HG03175 (cell line): ENCODE data around the gene AMMECR1.
A peak's percentile ranks its signal among the peaks of the same experiment; 100 is the strongest.

Experiments used
- ATAC-seq: cut with Tn5 transposase; IDR thresholded peaks from one replicate; pipeline ENCODE4 v1.9.1; 2021; ENCODE audit warnings: mild to moderate bottlenecking, moderate library complexity; ENCODE audit not compliant: unreplicated experiment

Gene AMMECR1

DNA sequence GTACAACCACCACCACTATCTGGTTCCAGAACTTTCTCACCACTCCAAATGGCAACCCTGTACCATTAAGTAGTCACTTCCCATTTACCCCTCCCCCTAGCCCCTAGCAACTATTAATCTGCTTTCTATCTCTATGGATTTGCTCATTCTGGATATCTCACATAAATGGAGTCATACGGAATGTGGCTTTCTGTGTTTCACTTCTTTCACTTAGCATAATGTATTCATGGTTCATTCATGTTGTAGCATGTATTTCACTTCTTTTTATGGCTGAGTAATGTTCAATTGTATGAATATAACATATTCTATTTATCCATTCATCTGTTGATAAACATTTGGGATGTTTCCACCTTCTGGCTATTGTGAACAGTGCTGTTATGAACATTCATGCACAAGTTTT, 104.7 kb downstream of the AMMECR1 start:
- ATAC-seq = no peak

DNA sequence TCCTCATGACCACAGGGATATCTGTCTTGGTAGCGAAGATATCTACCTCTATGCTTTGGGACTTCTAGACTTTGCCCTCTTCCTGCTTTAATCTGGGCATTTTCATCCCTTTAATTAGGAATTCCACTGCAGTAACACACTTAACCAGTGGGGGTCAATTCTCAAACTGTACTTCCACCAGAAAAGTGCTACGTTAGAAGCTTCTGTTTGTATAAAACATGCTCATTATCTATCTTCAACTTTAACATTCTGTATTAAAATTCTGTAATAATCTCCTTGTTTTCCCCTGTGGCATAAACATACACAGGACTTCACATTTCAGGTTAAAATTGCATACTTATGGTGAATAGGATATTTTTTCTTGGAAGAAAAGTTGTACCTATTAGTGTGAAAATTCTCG, 105.6 kb downstream of the AMMECR1 start:
- no peak for ATAC-seq

DNA sequence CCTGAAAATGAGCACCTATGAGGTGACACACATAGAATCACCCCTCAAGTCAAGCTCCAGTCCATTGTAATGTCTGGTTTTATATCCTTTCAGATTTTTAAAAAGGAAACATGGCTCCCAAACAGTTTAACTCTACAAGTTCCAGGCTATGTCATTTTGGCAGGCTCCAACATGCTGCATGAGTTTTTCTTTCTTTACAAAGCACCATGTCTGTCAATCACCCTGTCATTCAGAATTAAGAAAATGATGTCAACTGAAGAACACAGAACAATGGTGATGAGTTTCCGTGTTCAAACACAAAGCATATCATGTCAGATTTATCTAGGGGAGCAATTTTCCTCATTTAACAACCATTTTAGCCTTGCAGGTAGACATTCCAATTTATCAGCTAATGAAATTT, 106.5 kb downstream of the AMMECR1 start:
- no peak for ATAC-seq

DNA sequence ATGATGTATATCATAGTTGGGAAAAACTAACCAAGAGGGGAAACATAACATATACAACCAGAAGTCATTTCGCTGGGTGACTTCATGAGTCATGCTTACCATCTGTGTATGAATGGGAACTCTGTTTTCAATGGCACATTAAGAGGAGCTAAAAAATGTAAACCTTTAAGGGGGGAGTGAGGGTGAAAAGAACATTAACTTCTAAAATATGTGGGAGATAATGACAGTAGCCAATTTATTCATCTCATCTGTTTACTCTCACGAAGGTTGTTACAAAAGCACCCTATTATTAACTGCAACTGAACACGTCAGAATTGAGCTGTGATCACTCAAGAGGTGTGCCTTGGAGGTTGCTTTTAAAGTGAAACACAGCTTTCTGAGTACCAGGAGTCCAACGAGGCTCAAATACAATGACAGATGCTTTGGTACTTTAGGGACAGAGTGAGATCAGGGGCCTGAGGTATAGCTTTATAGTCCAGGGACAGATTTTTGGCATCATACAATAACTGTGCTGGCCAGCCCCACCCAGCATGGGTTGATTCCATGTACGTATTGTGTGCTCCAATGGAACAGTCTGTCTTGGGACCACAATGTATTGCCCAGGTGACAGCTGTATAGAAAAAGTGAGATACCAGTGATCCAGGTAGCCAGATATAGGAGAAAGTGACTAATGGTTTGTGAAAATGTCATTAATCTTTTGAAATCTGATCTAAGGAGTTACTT, 107.3 kb downstream of the AMMECR1 start:
- no peak for ATAC-seq

DNA sequence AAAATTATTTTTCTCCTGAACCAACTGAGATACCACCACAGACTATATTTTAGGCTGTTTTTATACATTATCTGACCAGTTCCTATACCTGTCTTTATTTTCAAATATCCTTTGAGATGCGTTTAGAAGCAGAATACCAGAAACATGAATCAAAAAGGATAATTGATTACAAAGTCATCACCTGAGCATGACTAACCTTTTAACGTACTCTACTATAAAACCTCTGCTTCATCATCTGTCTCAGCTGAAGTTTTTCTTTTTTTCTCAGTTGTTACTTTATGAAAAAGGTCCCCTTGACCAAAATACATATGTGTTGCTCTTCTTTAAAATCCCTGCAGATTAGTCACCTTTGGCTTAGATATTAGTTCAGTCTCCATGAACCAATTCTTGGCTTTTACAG, 109.8 kb downstream of the AMMECR1 start:
- no peak for ATAC-seq

DNA sequence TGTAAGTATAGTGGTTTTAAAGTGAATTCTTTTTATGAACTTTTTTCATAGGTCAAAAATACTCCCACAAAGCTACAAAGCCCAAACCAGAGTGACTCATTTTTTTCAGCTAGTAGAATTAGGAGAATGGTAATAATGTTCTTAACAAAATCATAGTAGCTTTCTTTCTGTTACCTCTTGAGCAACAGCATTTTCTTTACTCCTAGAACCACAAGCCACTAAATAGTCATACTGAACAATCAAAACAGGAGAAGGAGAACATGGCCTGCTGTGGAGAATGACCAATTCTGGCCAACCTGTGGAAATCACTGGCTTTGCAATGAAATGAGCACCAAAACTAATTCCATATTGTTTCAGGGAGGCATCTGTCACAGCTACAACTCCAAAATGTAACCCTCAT, 112.9 kb downstream of the AMMECR1 start:
- no peak for ATAC-seq

DNA sequence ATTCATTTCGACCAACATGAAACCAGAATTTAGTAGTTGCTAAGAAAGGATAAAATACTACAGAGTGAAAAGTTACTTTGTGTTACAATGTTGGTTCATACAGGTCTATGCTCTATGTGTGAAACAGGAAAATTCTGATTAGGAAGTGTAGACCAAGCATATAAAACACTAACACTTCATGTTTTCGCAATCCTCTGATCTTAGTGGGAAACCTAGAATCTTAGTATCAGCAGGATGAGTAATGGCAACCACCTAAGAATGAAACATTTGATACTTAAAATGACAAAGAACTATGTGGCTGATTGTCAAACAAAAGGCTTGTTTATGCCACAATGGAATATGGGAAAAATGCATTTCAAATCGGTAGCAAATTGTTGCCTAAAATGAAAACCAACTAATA, 116.1 kb downstream of the AMMECR1 start:
- ATAC-seq = no peak

DNA sequence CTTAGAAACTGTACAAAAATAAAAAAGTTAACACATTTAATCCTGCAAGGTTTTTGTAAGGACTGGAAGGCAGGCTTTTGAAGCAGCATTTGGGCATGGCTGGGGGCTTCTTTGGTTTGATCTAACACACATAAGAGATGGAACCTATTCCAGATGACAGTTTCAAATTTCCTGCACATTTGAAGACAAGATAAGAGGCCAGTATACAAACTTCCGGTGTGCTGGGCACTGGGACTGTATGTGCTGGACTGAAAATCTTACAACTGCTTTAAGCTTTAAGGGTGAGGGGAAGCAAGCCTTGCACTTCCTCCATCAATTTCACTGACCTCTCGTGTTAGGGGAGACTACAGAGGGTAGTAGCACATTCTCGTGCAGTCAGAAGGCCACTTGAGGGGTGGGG, 122.9 kb downstream of the AMMECR1 start:
- no peak for ATAC-seq

DNA sequence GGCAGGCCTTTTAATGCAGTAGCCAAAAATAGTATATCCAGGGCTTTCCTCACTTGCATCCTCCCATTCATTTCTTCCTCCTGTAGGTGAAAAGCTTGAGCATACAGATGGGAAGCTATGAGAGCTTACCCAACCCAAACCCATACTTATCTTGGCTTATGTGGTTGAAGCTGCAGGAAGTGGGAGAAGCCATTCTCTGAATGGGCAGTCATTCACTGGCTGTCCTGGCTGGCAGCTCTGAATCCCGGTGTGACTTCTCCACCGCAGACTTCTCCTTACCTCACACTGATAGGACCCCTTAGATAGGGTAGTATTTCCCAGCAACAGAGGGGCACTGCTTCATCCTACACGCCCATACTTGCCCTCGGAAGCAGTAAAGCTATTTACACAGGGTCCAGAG, 125.4 kb downstream of the AMMECR1 start:
- ATAC-seq = no peak

DNA sequence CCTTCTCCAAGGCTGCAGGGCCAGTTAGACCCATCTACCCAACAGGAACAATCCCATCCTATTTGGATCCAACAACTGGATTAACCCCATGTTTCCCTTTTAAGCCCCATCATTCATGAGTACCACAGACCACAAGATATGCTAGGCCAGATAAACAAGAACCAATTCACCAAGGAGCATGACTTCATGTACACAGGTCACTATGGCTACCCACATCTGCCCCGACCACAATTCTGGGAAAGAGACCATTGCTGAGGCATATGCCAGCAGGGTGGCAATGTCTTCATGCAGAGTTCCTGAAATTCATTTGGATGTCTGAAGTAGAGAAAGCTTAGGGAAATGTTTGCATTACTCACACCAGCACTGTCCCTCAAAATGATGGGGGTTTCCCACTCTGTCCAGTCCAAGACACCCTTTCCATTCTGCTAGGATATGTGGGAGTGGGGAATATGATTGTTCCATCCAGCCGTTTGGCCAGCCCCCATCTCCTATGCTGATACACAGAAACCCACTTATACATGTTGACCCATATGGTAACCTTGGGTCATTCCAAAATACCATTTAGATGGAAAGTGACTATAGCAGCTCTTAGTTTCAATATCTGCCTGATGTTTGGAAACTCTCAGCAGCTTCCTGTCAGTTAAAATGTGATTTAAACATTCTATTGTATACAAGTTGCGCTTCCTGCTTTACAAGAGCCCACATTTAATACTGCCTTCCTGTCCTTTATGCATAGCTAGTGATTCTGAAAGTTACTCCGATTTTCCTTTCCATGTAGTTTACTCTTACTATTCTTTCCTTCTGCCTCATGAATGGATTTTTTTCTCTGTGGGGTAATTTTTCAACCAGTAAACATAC, 129.0 kb downstream of the AMMECR1 start:
- ATAC-seq = no peak

DNA sequence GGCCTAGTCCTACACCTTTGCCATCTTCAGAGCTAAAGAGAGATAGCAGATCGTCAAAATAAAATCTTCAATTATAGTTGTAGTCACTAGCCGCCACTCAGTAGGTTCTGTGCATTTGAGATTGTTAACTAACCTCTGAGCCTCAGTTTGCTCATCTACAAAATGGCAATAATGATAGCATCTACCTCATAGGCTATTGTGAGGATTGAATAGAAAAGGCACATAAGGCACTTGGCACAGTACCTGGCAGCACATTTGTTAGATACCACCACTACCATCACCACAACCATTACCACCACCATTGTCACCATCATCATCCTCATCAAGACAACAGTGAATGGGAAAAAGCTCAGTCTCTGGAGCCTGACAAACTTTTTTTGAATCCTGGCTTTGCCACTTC, 134.6 kb downstream of the AMMECR1 start:
- ATAC-seq = no peak

DNA sequence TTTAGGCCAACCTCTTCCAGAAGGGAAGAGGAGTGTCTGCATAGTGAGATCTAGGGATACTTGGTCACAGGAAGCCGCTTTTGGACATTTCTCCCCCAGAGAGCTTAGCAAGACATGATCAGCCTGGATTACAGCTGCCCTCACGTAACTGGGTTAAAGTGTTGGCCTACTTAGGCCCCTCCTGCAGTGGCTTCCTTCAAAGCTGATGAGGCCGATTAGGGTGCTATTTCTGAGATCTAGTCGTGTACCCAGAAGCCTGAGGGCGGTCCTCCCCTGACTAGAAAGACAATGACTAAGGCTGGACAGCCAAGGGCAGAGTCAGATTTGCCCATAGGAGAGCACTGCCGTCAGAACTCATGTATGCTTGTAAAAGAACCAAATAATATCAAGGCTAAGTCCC, 135.0 kb downstream of the AMMECR1 start:
- ATAC-seq = no peak

DNA sequence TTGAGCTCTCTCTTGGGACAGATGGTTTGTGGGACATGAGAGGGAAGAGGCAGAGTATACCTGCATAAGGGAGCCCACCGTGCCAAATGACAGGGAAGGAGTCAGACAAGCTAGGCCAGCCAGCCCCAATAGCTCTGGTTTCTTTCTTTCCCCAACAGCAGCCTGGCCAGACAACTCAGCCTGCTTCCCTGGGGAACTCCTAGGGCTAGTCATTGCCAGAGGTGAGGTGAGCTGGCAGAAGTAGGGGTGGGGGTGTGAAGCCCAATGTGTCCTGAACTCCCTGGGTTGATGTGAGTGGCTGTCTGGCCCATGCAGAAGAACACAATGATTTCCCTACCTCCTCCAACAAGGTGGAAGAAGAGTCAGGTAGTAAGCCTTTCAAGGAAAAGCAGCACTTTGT, 135.5 kb downstream of the AMMECR1 start:
- ATAC-seq = no peak

DNA sequence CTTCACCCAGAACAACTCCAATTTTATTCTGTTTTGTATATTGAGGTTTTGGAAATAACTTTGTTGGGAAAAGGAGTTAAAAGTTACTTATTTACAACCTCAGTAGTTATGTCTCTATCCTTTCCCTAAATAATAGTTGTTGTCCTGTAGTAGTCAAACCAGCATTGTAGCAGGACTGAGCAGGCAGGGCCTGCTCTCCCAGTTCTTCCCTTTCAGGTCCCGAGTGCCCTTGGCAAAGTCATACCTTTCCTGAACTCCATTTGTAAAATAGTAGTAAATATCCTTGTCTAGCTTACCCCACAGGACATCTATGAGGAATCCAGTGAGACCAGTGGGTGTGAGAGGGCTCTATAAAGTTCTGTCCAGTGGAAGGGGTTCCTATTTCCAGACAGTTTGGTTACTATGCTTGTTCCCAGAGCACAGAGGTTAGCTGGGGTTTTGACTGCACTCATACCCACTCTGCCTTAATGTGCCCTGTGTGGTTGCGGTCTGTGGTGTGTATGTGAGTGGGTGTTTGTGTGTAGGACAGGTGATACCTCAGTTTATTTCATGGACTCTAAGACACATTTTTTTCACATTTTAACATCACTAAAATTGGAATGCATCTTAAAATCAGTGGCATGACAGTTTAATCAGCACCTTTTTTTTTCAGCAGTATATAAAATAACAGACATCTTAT, 136.3 kb downstream of the AMMECR1 start:
- no peak for ATAC-seq

DNA sequence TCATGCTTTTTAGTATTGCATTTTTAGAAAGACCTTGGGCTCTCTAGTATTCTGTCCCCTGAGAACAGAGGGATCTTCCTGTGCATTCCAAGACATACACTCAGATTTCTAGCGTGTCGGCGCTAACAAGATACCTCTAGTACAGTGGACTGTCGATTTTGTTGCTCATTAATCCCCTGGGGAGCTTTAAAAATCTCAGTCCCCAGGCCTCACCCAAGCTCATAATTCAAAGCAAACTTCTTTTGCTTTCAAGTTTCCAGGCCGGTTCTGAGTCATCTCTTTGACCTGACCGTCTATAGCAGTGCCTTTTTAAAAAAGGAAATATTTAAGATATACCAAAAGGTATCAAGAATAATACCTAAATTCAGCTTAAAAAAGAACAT, 137.0 kb downstream of the AMMECR1 start:
- ATAC-seq = peak; percentile 82

DNA sequence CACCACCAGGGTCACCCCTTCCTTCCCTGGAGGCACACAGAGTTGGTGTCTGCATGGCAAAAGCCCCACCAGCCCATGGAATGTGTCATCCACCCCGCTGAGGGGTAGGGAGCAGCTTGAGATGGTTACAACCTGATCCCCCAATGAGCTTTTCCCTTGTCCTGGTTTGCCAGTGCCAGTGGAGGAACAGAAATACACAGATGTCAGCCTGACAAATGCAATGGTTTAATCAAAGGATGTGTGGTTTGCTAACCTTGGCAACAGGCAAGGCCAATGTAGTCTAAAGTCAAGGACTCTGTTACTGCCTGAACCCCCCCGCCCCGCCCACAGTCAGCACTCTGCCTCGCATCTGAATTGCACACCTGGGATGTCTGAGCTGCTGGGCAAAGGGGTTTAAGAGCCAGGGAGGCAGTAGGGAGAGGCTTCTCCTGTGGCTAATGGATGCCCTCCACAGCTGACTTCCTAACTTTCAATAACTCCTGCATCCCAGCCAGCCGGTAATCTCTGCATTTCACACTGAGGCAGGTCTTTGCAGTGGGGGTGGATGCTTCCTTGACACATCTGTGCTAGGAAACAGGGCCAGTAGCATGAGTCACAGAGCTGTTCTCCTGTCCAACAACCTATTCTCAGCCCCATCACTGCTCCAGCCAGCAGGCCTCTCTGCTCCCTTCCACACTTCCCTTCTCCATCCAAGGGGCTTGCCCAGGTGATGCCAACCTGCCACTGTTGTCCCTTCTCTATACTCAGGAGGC, 137.5 kb downstream of the AMMECR1 start:
- peak; percentile 10 for ATAC-seq

DNA sequence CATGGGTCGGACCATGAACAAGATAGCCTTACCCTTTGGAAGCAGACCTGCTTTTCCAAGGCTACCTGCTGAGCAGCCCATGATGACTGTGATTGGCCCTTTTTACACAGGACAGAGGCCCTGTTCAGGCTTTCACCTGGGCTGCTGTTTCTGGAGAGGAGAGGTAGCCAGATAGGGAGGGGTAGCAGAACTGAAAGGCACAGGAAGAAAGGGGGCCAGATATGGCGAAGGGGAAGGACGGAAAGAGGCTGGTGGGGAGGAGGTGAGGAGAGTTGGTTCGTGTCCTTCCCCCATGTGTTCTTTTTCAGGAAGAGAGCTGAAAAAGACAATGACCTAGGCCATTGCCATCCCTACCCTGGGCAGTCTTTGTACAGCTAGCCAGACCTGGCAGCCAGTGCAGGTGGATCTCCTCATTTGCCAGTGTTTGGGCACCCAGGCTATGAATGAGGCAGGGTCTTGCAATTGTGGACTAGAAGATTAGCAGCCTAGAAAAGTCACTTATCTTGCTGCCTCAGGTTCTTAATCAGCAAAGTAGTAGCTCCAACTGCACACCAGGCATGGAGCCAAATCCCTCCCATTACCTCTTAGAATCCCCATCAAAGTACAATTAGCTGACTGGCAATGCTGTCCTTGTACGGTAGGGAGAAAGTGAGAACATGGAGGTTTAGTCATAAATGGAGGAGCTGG, 139.6 kb downstream of the AMMECR1 start:
- no peak for ATAC-seq

DNA sequence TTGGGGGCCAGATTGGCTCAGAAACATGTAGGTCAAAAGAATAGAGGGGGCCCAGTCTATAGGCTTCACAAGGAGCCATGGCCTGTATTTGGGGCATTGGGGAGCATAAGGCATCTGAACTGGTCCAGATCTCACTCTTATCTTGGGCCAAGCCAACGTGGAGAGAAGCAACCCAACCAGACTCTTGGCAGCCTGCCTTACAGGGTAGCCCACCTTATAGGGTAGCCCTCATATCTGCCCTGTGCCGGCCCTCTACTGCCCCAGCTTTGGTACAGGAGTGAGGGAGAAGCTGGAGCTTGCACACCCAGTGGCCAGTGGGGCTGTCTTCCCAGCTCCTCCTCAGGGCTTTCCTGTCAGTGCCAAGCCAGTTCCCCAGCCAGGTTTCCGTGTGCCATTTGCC, 142.2 kb downstream of the AMMECR1 start:
- no peak for ATAC-seq

DNA sequence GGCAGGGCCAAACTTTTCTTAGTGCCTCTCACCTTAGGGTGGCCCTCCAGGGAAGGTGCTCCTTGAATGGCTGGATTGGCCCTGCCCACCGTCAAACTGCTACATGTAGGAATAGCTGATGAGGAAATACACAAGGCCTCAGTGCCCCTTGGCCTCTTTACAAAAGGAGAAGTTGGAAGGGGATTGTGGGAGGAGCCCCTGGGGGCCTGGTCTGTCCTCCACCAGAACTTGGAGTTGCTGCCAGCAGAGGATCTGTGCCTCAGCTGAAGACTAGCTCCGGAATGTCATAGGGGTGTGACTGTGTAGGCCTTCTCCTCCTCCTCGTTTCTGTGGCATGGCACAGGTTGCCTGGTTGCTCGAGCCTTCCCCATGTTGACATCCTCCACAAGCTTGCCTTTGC, 142.7 kb downstream of the AMMECR1 start:
- ATAC-seq = no peak
